ENCODE measurements around the gene DMD.

- no peak for TF ChIP-seq POLR2A (IDR thresholded peaks at IDR 0.05; ENCODE audit: extremely low read depth, insufficient read length)
- no peak for TF ChIP-seq MYC (IDR thresholded peaks at IDR 0.05; ENCODE audit: low read depth, low read length)
- TF ChIP-seq CTCF (IDR thresholded peaks at IDR 0.05; ENCODE audit: low read depth, low read length), result no peak
Measured at GRCh38 chrX:31212856-31213748, 1998.2 kb downstream of the DMD start.

Data from NB4 (cell line).